Breast epithelium (tissue), 4 donors: ENCODE measurements around the gene PITX3. TPM values are rescaled to one million over a fixed set of nuclear protein-coding genes. Genes with fewer than 3 reads are reported as not detected.
"Not testable (repeated sequence)": the region's sequence is repeated elsewhere in the genome, so short reads cannot be mapped to it uniquely, and the experiment has no call there.

Source experiments
- DNase-seq, 2 donors: peaks; one replicate each; pipeline ENCODE4 v3.0.0-alpha.2; 2019; ENCODE audit warnings: low spot score in 2 of 2
- H3K27ac ChIP-seq, 2 donors: fragments of 200-600 bp; sonication (generic) in 1 of 2; one replicate each; pipeline ENCODE4 v1.5.1; 2016 to 2019; ENCODE audit warnings: mild to moderate bottlenecking in 1 of 2
- H3K27me3 ChIP-seq, 2 donors: fragments of 200-600 bp; sonication (generic) in 1 of 2; one replicate each; pipeline versions ENCODE4 v1.5.1 to v1.6.0; 2017 to 2019; ENCODE audit warnings: control low read depth in 1 of 2, mild to moderate bottlenecking in 1 of 2
- H3K36me3 ChIP-seq: fragments of 200-600 bp; one replicate; pipeline ENCODE4 v1.5.1; 2019
- H3K4me1 ChIP-seq, 2 donors: fragments of 200-600 bp; sonication (generic); one replicate each; pipeline ENCODE4 v1.5.1; 2016 to 2019; ENCODE audit warnings: control low read depth in 1 of 2
- H3K4me3 ChIP-seq, 3 donors: fragments of 200-600 bp; sonication (generic); 1 replicate in 2 of 3; 2 replicates in 1 of 3; pipeline ENCODE4 v1.5.1; 2016 to 2019; ENCODE audit warnings: mild to moderate bottlenecking in 3 of 3, moderate library complexity in 2 of 3
- H3K9me3 ChIP-seq, 2 donors: fragments of 200-600 bp; sonication (generic) in 1 of 2; one replicate each; pipeline ENCODE4 v1.5.1; 2016 to 2019; ENCODE audit warnings: control low read depth in 1 of 2
- POLR2A ChIP-seq: fragments of 450-650 bp; IDR thresholded peaks from one replicate; pipeline ENCODE4 v1.6.1; 2016; ENCODE audit warnings: antibody characterized with exemption, mild to moderate bottlenecking, moderate library complexity
- POLR2AphosphoS5 ChIP-seq, 3 donors: sonication (generic); formaldehyde crosslinking; IDR thresholded peaks; one replicate each; pipeline ENCODE4 v1.6.1; 2017; ENCODE audit warnings: antibody characterized with exemption in 3 of 3
- intact Hi-C: fragments of 100-400 bp; cut with DNase I; formaldehyde crosslinking; loops from one replicate; pipeline ENCODE4 v1.15.1; 2023; ENCODE audit warnings: low total_unique reads
- total RNA-seq, 3 donors: library from RNA; depleted of rRNA; stranded (reverse); fragments of >200 nt; gene quantifications; one replicate each; pipeline ENCODE4 v1.1.0, GENCODE V29; 2016
- TF ChIP-seq, protein P1 (sequence below), 3 donors: fragments of 450-650 bp; IDR thresholded peaks; one replicate each; pipeline ENCODE4 v1.5.1; 2016 to 2017; ENCODE audit warnings: antibody characterized with exemption in 3 of 3, mild to moderate bottlenecking in 3 of 3, moderate library complexity in 3 of 3

PITX3 gene
- total RNA-seq, 3 donors from 2014 or later = not detected

DNA sequence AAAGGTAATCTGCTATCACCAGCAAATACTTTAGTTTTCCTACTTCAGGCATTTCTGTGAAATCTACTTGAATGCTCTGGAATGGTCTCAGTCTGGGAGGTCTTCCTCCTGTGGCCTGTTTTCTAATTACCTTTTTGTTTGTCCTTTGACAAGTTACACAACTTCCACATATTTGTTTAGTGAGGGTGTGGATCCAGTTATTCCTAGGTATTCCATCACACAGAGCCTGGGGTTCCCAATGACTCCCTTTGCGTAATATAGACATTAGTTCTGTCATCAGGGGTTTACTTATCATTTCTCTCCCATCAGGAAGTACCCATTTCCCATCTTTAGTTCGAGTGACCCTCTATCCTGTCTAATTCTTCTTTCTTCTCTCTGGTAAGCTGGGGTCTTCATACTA lies 43.3 kb downstream of the PITX3 start:
- TF ChIP-seq, protein P1, sequence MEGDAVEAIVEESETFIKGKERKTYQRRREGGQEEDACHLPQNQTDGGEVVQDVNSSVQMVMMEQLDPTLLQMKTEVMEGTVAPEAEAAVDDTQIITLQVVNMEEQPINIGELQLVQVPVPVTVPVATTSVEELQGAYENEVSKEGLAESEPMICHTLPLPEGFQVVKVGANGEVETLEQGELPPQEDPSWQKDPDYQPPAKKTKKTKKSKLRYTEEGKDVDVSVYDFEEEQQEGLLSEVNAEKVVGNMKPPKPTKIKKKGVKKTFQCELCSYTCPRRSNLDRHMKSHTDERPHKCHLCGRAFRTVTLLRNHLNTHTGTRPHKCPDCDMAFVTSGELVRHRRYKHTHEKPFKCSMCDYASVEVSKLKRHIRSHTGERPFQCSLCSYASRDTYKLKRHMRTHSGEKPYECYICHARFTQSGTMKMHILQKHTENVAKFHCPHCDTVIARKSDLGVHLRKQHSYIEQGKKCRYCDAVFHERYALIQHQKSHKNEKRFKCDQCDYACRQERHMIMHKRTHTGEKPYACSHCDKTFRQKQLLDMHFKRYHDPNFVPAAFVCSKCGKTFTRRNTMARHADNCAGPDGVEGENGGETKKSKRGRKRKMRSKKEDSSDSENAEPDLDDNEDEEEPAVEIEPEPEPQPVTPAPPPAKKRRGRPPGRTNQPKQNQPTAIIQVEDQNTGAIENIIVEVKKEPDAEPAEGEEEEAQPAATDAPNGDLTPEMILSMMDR (IDR thresholded peaks at IDR 0.05) = no peak
- no peak for TF ChIP-seq POLR2A
- TF ChIP-seq POLR2AphosphoS5 (IDR thresholded peaks at IDR 0.05) = no peak
- no peaks in the 10 kb centered on the region for H3K4me1 ChIP-seq
- no peaks in the 10 kb centered on the region for H3K27me3 ChIP-seq
- no peak overlapping the region for H3K27ac ChIP-seq
- DNase-seq = no peak
- intact Hi-C loops = no loop called here
- no peaks in the 10 kb centered on the region for H3K36me3 ChIP-seq
- H3K4me3 ChIP-seq = no peak overlapping the region
- H3K9me3 ChIP-seq = no peaks in the 10 kb centered on the region

DNA sequence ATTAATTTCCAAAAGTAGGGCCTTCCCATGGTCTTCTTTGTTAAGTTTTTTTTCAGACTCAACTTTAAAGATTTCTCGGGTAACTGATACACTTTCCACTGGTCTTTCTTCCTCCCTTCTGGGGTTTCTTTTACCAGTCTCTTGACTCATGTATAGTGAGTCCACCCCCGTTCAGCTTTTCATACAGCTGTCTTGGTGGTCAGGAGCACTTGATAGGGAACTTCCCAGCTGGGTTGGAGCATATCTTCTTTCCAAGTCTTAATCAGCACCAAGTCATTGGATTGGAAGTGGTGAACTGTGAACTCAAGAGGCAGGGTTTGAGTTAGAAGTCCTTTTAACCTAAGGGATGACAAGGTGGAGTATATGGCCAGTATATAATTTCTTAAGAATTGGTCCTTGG lies 44.4 kb downstream of the PITX3 start:
- DNase-seq = no peak
- Histone ChIP-seq H3K36me3 (no peaks in the 10 kb centered on the region), H3K27me3 (no peaks in the 10 kb centered on the region), H3K9me3 (no peaks in the 10 kb centered on the region), H3K4me1 (no peaks in the 10 kb centered on the region), H3K4me3 (no peak overlapping the region), H3K27ac (no peak overlapping the region)
- TF ChIP-seq POLR2AphosphoS5 (IDR thresholded peaks at IDR 0.05) = no peak
- TF ChIP-seq, protein P1 (IDR thresholded peaks at IDR 0.05) = no peak
- TF ChIP-seq POLR2A = no peak
- intact Hi-C loops = no loop called here

DNA sequence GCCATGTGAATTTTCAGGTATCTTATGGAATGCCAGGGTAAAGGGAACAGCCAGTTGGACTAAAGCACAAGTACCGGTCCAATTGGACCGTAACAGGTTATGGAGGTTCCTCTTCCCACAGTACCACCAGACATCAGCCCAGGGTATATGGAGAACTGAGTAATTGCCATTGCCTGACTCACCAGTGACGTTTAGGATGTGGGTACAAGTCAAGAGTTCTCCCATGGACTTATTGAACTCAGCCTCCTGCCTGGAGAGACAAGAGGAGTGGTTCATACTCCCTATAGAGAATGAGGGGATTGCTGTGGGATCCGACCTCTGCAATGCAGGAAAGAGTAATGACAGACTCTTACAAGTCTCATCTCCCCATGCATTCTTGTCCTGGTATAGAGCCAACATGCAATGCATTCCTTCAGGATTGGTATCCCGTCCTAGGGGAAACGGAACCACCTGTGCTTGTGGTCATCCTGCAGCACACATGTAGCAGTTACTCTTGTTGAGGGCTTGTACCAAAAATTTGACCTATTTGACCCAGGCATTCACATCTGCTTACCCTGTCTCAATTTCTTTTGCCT lies 45.9 kb downstream of the PITX3 start:
- no peak for DNase-seq
- H3K4me3 ChIP-seq = no peak overlapping the region
- no peaks in the 10 kb centered on the region for H3K4me1 ChIP-seq
- H3K27ac ChIP-seq = no peak overlapping the region
- peaks cover 0 to 4% of the 10 kb centered on the region in 2 donors for H3K9me3 ChIP-seq
- TF ChIP-seq, protein P1 (IDR thresholded peaks at IDR 0.05) = no peak
- no peak for TF ChIP-seq POLR2AphosphoS5 (IDR thresholded peaks at IDR 0.05)
- TF ChIP-seq POLR2A = no peak
- intact Hi-C loops = no loop called here
- H3K36me3 ChIP-seq = no peaks in the 10 kb centered on the region
- H3K27me3 ChIP-seq = no peaks in the 10 kb centered on the region

GRCh38 chr10:102191956-102192355 lies 49.4 kb downstream of the PITX3 start:
- intact Hi-C loops = no loop called here
- TF ChIP-seq POLR2AphosphoS5 (IDR thresholded peaks at IDR 0.05) (no peak), POLR2A (no peak)
- TF ChIP-seq, protein P1 (IDR thresholded peaks at IDR 0.05) = no peak
- no peak for DNase-seq
- Histone ChIP-seq H3K4me3 (no peak overlapping the region), H3K36me3 (no peaks in the 10 kb centered on the region), H3K27ac (no peak overlapping the region), H3K27me3 (no peaks in the 10 kb centered on the region), H3K4me1 (no peaks in the 10 kb centered on the region), H3K9me3 (peaks cover 0 to 9% of the 10 kb centered on the region in 2 donors)

DNA sequence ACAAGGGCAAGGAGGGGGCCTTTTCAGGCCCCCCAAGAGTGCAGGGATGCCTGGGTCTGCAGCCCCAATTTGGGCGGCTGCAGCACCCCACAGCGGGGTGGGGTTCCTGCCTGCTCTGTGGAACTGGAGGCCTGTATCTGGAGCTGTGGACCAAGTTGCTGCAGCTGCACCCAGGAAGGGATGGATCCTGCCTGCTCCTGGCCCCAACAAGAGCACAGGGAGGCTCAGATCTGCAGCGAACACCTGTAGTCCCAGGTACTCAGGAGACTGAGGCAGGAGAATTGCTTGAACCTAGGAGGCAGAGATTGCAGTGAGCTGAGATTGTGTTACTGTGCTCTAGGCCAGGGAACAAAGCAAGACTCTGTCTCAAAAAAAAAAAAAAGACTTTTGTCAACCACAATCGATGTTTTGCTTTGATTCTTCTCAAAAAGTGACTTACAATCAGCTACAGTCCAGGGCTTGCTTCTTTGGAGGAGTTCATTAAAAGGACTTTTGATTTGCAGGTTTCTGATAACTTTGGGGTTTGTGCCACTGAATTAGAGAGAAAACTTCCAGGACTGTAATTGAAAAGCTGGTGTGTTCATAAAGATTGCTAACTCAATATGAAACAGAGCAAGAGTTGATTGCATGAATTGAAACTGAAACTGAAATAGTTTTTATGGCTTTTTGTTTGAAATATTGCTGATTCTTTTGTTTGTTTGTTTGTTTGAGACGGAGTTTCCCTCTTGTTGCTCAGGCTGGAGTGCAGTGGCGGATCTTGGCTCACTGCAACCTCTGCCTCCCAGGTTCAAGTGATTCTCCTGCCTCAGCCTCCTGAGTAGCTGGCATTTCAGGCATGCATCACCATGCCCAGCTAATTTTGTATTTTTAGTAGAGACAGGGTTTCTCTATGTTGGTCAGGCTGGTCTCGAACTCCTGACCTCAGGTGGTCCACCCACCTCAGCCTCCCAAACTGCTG lies 52.1 kb downstream of the PITX3 start:
- H3K4me1 ChIP-seq, H3K36me3 ChIP-seq, DNase-seq, H3K27me3 ChIP-seq, H3K27ac ChIP-seq, H3K9me3 ChIP-seq, intact Hi-C loops, H3K4me3 ChIP-seq: not testable (repeated sequence)
